ENCODE data around the gene NHLRC1. TPM values are rescaled to one million over a fixed set of nuclear protein-coding genes. Genes with fewer than 3 reads are reported as not detected.

The NHLRC1 gene
- polyA plus RNA-seq, 1 of the 3 experiments (the other 2 are of a cell fraction), result 0.15 TPM

DNA sequence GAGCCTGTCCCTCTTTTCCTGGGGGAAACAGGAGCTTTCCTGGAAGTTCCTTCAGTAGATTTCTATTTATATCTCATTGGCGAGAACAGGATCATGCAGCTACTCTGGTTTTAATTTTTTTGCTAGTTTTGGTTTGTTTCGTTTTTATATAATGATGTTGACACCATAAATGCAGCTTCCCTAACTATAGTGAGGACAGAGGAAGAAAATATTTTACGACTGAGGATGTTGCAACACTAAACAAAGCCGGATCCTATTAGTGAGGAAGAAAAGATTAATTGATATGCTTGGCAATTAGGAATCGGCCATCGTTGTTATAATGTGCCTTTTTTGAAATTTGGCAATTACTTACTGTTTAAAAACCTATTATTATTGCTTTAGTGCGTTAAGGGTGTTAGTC is 49.4 kb upstream of the NHLRC1 start:
- POLR2A ChIA-PET, result no interaction called here
- H3K27ac ChIP-seq (ENCODE audit: low read depth in 2 of 2, low read length in 1 of 2), result no peak overlapping the region

More for the DNA sequence above, 49.4 kb upstream of the NHLRC1 start:
- Histone ChIP-seq H3K4me2 (no peak overlapping the region), H3K36me3 (replicated peaks in 1 of 2; ENCODE audit: control insufficient read depth in 1 of 2, insufficient read depth in 2 of 2, low read length in 1 of 2) (peaks cover 15 to 27% of the 10 kb centered on the region in 2 experiments), H2AFZ (ENCODE audit: low read depth) (no peak overlapping the region), H3K4me3 (ENCODE audit: low read depth in 2 of 2, low read length in 1 of 2) (no peak overlapping the region), H3K9me3 (no peaks in the 10 kb centered on the region), H3F3A (replicated peaks; ENCODE audit: insufficient read depth) (no peaks in the 10 kb centered on the region), H3K9me2 (no peaks in the 10 kb centered on the region), H3K4me1 (ENCODE audit: control insufficient read depth in 1 of 2, insufficient read depth in 2 of 2, low read depth in 1 of 2, low read length in 1 of 2) (no peaks in the 10 kb centered on the region), H4K20me1 (ENCODE audit: insufficient read depth) (no peaks in the 10 kb centered on the region), H3K79me2 (ENCODE audit: insufficient read depth) (no peaks in the 10 kb centered on the region), H3K27me3 (ENCODE audit: insufficient read depth) (no peaks in the 10 kb centered on the region), H3K9ac (no peak overlapping the region)
- DNase-seq, result no peak
- CTCF ChIA-PET, result no interaction called here
- WGBS (ENCODE audit: low lambda C conversion rate), result 91% methylated on average over 7 of the region's 7 CpGs
- TF ChIP-seq SMC3 (IDR thresholded peaks at IDR 0.05; ENCODE audit: low read depth, low read length) (no peak), CHD2 (IDR thresholded peaks at IDR 0.05; ENCODE audit: low read length, partially characterized antibody) (no peak), SIN3A (IDR thresholded peaks at IDR 0.05; ENCODE audit: borderline replicate concordance, low read depth, low read length) (no peak), JUND (IDR thresholded peaks at IDR 0.05) (no peak), YY1 (IDR thresholded peaks at IDR 0.05; ENCODE audit: low read depth) (no peak), NFIC (IDR thresholded peaks at IDR 0.05; ENCODE audit: borderline replicate concordance) (no peak), RCOR1 (IDR thresholded peaks at IDR 0.05; ENCODE audit: low read length) (no peak), TEAD4 (IDR thresholded peaks at IDR 0.05; ENCODE audit: borderline replicate concordance, insufficient read depth) (no peak), MXI1 (IDR thresholded peaks at IDR 0.05; ENCODE audit: low read depth, low read length) (no peak)
- TF ChIP-seq, protein P1, sequence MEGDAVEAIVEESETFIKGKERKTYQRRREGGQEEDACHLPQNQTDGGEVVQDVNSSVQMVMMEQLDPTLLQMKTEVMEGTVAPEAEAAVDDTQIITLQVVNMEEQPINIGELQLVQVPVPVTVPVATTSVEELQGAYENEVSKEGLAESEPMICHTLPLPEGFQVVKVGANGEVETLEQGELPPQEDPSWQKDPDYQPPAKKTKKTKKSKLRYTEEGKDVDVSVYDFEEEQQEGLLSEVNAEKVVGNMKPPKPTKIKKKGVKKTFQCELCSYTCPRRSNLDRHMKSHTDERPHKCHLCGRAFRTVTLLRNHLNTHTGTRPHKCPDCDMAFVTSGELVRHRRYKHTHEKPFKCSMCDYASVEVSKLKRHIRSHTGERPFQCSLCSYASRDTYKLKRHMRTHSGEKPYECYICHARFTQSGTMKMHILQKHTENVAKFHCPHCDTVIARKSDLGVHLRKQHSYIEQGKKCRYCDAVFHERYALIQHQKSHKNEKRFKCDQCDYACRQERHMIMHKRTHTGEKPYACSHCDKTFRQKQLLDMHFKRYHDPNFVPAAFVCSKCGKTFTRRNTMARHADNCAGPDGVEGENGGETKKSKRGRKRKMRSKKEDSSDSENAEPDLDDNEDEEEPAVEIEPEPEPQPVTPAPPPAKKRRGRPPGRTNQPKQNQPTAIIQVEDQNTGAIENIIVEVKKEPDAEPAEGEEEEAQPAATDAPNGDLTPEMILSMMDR (IDR thresholded peaks at IDR 0.05), result no peak
- TF ChIP-seq, protein P2, sequence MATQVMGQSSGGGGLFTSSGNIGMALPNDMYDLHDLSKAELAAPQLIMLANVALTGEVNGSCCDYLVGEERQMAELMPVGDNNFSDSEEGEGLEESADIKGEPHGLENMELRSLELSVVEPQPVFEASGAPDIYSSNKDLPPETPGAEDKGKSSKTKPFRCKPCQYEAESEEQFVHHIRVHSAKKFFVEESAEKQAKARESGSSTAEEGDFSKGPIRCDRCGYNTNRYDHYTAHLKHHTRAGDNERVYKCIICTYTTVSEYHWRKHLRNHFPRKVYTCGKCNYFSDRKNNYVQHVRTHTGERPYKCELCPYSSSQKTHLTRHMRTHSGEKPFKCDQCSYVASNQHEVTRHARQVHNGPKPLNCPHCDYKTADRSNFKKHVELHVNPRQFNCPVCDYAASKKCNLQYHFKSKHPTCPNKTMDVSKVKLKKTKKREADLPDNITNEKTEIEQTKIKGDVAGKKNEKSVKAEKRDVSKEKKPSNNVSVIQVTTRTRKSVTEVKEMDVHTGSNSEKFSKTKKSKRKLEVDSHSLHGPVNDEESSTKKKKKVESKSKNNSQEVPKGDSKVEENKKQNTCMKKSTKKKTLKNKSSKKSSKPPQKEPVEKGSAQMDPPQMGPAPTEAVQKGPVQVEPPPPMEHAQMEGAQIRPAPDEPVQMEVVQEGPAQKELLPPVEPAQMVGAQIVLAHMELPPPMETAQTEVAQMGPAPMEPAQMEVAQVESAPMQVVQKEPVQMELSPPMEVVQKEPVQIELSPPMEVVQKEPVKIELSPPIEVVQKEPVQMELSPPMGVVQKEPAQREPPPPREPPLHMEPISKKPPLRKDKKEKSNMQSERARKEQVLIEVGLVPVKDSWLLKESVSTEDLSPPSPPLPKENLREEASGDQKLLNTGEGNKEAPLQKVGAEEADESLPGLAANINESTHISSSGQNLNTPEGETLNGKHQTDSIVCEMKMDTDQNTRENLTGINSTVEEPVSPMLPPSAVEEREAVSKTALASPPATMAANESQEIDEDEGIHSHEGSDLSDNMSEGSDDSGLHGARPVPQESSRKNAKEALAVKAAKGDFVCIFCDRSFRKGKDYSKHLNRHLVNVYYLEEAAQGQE (IDR thresholded peaks at IDR 0.05; ENCODE audit: low read depth, low read length), result no peak
- TF ChIP-seq, protein P3, sequence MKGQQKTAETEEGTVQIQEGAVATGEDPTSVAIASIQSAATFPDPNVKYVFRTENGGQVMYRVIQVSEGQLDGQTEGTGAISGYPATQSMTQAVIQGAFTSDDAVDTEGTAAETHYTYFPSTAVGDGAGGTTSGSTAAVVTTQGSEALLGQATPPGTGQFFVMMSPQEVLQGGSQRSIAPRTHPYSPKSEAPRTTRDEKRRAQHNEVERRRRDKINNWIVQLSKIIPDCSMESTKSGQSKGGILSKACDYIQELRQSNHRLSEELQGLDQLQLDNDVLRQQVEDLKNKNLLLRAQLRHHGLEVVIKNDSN (IDR thresholded peaks at IDR 0.05; ENCODE audit: borderline replicate concordance, low read depth), result no peak
- TF ChIP-seq, protein P4, sequence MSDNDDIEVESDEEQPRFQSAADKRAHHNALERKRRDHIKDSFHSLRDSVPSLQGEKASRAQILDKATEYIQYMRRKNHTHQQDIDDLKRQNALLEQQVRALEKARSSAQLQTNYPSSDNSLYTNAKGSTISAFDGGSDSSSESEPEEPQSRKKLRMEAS (IDR thresholded peaks at IDR 0.05; ENCODE audit: low read depth), result no peak

Measured in SK-N-SH (cell line).